ENCODE measurements around the gene WDFY3.

DNA sequence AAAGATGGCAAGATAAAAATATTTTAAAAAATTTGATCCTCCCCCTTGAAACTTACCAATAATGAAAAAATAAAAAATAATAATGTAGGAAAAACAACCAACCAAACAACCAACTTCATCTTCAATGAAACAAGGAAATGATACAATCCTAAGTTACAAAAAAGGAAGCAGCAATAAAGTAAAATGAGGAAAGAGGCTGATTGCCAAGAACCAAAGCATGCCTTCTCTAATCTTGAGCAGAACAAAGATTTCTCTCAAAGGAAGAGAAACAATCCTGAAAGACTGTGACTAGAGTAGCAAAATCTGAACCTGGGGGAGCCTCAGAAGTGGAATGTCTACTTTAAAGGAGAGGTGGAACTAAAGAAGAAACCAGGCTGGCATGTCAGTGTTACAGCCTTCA is 10.9 kb upstream of the WDFY3 start:
- TF ChIP-seq, protein P1, sequence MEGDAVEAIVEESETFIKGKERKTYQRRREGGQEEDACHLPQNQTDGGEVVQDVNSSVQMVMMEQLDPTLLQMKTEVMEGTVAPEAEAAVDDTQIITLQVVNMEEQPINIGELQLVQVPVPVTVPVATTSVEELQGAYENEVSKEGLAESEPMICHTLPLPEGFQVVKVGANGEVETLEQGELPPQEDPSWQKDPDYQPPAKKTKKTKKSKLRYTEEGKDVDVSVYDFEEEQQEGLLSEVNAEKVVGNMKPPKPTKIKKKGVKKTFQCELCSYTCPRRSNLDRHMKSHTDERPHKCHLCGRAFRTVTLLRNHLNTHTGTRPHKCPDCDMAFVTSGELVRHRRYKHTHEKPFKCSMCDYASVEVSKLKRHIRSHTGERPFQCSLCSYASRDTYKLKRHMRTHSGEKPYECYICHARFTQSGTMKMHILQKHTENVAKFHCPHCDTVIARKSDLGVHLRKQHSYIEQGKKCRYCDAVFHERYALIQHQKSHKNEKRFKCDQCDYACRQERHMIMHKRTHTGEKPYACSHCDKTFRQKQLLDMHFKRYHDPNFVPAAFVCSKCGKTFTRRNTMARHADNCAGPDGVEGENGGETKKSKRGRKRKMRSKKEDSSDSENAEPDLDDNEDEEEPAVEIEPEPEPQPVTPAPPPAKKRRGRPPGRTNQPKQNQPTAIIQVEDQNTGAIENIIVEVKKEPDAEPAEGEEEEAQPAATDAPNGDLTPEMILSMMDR (conservative IDR thresholded peaks at IDR 0.05; ENCODE audit: low read depth, low read length): no peak
- no peak for TF ChIP-seq POLR2A (IDR thresholded peaks at IDR 0.05; ENCODE audit: low read depth, low read length)
- TF ChIP-seq BHLHE40 (IDR thresholded peaks at IDR 0.05; ENCODE audit: low read depth, low read length): no peak
- TF ChIP-seq, protein P2, sequence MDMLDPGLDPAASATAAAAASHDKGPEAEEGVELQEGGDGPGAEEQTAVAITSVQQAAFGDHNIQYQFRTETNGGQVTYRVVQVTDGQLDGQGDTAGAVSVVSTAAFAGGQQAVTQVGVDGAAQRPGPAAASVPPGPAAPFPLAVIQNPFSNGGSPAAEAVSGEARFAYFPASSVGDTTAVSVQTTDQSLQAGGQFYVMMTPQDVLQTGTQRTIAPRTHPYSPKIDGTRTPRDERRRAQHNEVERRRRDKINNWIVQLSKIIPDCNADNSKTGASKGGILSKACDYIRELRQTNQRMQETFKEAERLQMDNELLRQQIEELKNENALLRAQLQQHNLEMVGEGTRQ (IDR thresholded peaks at IDR 0.05; ENCODE audit: low read depth, low read length): no peak
